Uterus (tissue), 4 donors: Measurements from ENCODE around the gene JPH2. TPM values are rescaled to one million over a fixed set of nuclear protein-coding genes. Genes with fewer than 3 reads are reported as not detected.

Source experiments
- DNase-seq, 2 donors: peaks; one replicate each; pipeline ENCODE4 v3.0.0-alpha.2; 2019 to 2020
- H3K27ac ChIP-seq, 2 donors: fragments of 200-600 bp; sonication (generic); 1 replicate in 1 of 2; 2 replicates in 1 of 2; pipeline ENCODE4 v1.5.1; 2016 to 2018
- H3K27me3 ChIP-seq, 2 donors: fragments of 200-600 bp; sonication (generic); one replicate each; pipeline ENCODE4 v1.5.1; 2018 to 2019; ENCODE audit warnings: control low read depth in 1 of 2
- H3K36me3 ChIP-seq, 2 donors: fragments of 200-600 bp; sonication (generic); one replicate each; pipeline ENCODE4 v1.5.1; 2019; ENCODE audit warnings: control low read depth in 1 of 2
- H3K4me1 ChIP-seq, 2 donors: fragments of 200-600 bp; sonication (generic); one replicate each; pipeline ENCODE4 v1.5.1; 2018 to 2019; ENCODE audit warnings: control low read depth in 1 of 2
- H3K4me3 ChIP-seq, 2 donors: fragments of 200-600 bp; sonication (generic); 1 replicate in 1 of 2; 2 replicates in 1 of 2; pipeline ENCODE4 v1.5.1; 2018 to 2019; ENCODE audit warnings: mild to moderate bottlenecking in 1 of 2
- H3K9me3 ChIP-seq, 2 donors: fragments of 200-600 bp; sonication (generic); one replicate each; pipeline ENCODE4 v1.5.1; 2019; ENCODE audit warnings: control low read depth in 1 of 2
- CTCF ChIP-seq, 4 experiments: fragments of 200-600 bp in 2 of 4; fragments of 450-650 bp in 2 of 4; sonication (generic) in 2 of 4; IDR thresholded peaks; one replicate each; pipeline ENCODE4 v1.5.1; 2016 to 2019; ENCODE audit warnings: antibody characterized with exemption in 4 of 4, mild to moderate bottlenecking in 2 of 4, moderate library complexity in 1 of 4
- POLR2A ChIP-seq, 2 donors: fragments of 450-650 bp; IDR thresholded peaks; one replicate each; pipeline ENCODE4 v1.6.1; 2016; ENCODE audit warnings: antibody characterized with exemption in 2 of 2, mild to moderate bottlenecking in 1 of 2, moderate library complexity in 1 of 2
- intact Hi-C: fragments of 100-400 bp; cut with DNase I; formaldehyde crosslinking; loops from one replicate; pipeline ENCODE4 v1.15.1; 2023; ENCODE audit warnings: low total_unique reads
- total RNA-seq, 4 donors: library from RNA; depleted of rRNA in 3 of 4; stranded (reverse); fragments of >200 nt in 3 of 4; gene quantifications; one replicate each; pipeline versions ENCODE4 v1.1.0 to v1.2.4, GENCODE V29; 2014 to 2023
- donor health status: DM: yes; HTN: yes; CAD: no.

The JPH2 gene
- total RNA-seq, 4 donors from 2014 or later: 17.6 to 133 (median 61.2) TPM

- TF ChIP-seq POLR2A (IDR thresholded peaks at IDR 0.05) (no peak), CTCF (IDR thresholded peaks at IDR 0.05) (no peak)
- no peak for DNase-seq
- no peaks in the 10 kb centered on the region for H3K4me1 ChIP-seq
- intact Hi-C loops: loop anchor here (5.0 kb wide), 1 partner anchor 77 kb away; no protein-coding TSS in a partner anchor
- no peaks in the 10 kb centered on the region for H3K36me3 ChIP-seq
- H3K9me3 ChIP-seq: no peaks in the 10 kb centered on the region
- peak overlapping the region in 1 of 2 donors; percentile 70 for H3K27ac ChIP-seq
- H3K27me3 ChIP-seq: no peaks in the 10 kb centered on the region
- H3K4me3 ChIP-seq: no peak overlapping the region
These were observed 71.8 kb downstream of the JPH2 start for GRCh38 chr20:44115181-44115580.

- intact Hi-C loops: no loop called here
- no peaks in the 10 kb centered on the region for H3K27me3 ChIP-seq
- no peaks in the 10 kb centered on the region for H3K9me3 ChIP-seq
- H3K4me3 ChIP-seq: no peak overlapping the region
- no peak for DNase-seq
- H3K36me3 ChIP-seq: no peaks in the 10 kb centered on the region
- peak overlapping the region in 1 of 2 donors; percentile 41 for H3K27ac ChIP-seq
- TF ChIP-seq POLR2A (IDR thresholded peaks at IDR 0.05) (no peak), CTCF (IDR thresholded peaks at IDR 0.05) (no peak)
- no peaks in the 10 kb centered on the region for H3K4me1 ChIP-seq
These were observed 73.2 kb downstream of the JPH2 start for GRCh38 chr20:44113618-44114376.

DNA sequence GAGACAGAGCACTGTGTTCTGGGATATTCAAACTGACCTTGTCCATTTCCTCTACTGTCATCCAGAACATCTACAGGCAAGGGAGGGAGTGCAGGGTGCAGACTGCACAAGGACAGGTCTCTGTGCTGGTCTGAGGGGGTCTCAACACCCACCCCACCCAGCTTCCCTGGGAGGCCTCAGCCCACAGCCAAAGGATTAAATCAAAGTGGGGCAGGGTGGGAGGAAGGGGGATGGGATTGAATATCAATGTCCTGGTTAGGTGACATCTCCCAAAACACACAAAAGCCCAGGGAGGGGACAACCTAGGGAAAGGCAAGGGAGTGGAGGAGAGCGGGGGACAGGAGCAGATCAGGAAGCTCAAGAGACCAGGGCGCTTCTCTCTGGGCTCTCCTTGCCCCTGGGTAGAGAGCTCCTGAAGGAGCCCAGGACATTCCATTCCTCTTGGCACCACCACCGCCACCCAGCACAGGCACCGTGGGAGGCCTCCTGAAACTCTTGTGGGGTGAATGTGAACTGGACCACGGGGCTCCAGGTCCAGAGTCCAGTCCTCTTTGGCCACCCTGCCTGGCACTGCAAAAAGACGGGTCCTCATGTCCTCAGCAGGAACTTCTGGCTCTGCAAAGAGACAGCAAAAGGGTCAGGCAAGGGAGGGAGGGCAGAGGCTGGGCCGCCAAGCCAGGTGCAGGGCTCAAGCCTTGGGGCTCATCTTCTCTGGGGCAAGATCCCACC, 73.9 kb downstream of the JPH2 start:
- no peak for TF ChIP-seq POLR2A (IDR thresholded peaks at IDR 0.05)
- no peak for TF ChIP-seq CTCF (IDR thresholded peaks at IDR 0.05)
- no peaks in the 10 kb centered on the region for H3K4me1 ChIP-seq

GRCh38 chr20:44112456-44112855, 74.5 kb downstream of the JPH2 start:
- Histone ChIP-seq H3K27ac (peak overlapping the region in 1 of 2 donors; percentile 16), H3K27me3 (no peaks in the 10 kb centered on the region), H3K9me3 (no peaks in the 10 kb centered on the region), H3K4me3 (no peak overlapping the region), H3K36me3 (no peaks in the 10 kb centered on the region), H3K4me1 (no peaks in the 10 kb centered on the region)
- TF ChIP-seq POLR2A (IDR thresholded peaks at IDR 0.05): no peak
- no peak for TF ChIP-seq CTCF (IDR thresholded peaks at IDR 0.05)
- no peak for DNase-seq
- intact Hi-C loops: no loop called here

More for the DNA sequence above, 73.9 kb downstream of the JPH2 start:
- no peak overlapping the region for H3K4me3 ChIP-seq
- H3K27me3 ChIP-seq: no peaks in the 10 kb centered on the region
- no peaks in the 10 kb centered on the region for H3K36me3 ChIP-seq
- no peak for DNase-seq
- intact Hi-C loops: no loop called here
- H3K9me3 ChIP-seq: no peaks in the 10 kb centered on the region
- H3K27ac ChIP-seq: peak overlapping the region in 1 of 2 donors; percentile 41
